D721Med (cell line): ENCODE data around the gene MOGAT1.
"Not testable (repeated sequence)": the region's sequence is repeated elsewhere in the genome, so short reads cannot be mapped to it uniquely, and the experiment has no call there.

Source experiments
- DNase-seq: peaks from one replicate; pipeline ENCODE4 v3.0.0; 2011; ENCODE audit warnings: low spot score; ENCODE audit not compliant: insufficient read length
- FAIRE-seq: peaks from 2 replicates; lab custom pipeline; 2011; peaks lifted over from hg19 to GRCh38; lab: Jason Lieb, UNC
- TF ChIP-seq, protein P1 (sequence below): IDR thresholded peaks from 2 replicates; pipeline ENCODE4 v1.5.1; 2012; ENCODE audit warnings: mild to moderate bottlenecking, control low read depth; ENCODE audit not compliant: insufficient read depth; ENCODE audit errors: missing control alignments

The MOGAT1 gene

DNA sequence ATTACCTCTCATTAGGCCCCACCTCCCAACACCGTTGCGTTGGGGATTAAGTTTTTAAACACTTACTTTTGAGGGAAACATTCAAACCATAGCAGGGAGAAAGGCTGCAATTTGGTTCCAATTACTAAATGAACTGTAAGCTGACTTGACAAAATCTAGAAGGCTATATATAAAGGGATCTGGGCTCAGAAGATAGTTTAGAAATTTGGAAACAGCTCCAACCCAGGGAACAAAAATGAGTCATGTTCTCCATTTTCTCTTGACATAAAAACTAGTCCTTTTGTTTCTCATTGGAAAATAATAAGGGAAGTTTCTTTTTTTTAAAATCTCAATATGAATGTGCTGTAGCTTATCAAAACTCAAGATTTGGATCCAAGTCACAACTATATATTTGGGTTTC is 17.5 kb downstream of the MOGAT1 start:
- no peak for DNase-seq
- FAIRE-seq = no peak
- TF ChIP-seq, protein P1, sequence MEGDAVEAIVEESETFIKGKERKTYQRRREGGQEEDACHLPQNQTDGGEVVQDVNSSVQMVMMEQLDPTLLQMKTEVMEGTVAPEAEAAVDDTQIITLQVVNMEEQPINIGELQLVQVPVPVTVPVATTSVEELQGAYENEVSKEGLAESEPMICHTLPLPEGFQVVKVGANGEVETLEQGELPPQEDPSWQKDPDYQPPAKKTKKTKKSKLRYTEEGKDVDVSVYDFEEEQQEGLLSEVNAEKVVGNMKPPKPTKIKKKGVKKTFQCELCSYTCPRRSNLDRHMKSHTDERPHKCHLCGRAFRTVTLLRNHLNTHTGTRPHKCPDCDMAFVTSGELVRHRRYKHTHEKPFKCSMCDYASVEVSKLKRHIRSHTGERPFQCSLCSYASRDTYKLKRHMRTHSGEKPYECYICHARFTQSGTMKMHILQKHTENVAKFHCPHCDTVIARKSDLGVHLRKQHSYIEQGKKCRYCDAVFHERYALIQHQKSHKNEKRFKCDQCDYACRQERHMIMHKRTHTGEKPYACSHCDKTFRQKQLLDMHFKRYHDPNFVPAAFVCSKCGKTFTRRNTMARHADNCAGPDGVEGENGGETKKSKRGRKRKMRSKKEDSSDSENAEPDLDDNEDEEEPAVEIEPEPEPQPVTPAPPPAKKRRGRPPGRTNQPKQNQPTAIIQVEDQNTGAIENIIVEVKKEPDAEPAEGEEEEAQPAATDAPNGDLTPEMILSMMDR = no peak

GRCh38 chr2:222689322-222689721 is 17.9 kb downstream of the MOGAT1 start:
- DNase-seq (no peak), FAIRE-seq (no peak)
- TF ChIP-seq, protein P1 = no peak

DNA sequence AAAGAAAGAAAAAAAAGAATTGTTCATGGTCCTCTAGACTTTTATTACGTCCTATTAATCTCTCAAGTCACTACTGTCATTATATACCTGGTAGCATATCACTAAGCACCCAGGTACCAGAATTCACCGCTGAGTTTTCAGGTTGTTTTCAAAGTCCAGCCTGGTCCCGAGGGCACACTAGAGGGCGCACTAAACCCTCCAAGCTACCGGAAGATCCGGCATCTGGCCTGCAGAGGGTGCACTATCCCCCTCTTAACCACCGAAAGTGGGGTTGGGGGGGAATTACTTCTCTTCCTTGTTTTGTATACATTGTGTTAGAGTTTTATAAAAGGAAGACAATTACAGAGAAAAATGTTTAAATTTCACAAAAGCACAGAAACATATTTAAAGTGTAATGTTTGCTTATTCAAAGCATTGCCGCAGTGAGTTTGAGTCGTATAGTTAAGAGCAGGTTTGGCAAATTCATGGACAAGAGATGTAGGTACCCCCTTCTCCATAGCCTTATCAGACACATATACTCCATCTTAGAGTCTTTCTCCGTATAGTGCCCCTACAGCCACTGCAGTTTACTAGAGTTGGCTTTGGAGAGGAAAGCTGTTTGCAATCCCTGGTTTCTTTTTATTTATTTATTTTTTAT is 19.2 kb downstream of the MOGAT1 start:
- TF ChIP-seq, protein P1 = peak; percentile 99
- FAIRE-seq = no peak
- DNase-seq = peak; percentile 38

DNA sequence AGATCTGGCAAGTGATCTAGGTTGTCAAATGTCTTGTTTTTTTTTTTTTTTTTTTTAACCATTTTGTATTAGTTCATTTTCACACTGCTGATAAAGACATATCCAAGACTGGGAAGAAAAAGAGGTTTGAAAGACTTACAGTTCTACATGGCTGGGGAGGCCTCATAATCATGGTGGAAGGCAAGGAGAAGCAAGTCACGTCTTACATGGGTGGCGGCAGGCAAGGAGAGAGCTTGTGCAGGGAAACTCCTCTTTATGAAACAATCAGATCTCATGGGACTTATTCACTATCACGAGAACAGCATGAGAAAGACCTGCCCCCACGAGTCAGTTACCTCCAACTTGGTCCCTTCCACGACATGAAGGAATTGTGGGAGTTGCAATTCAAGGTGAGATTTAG is 22.0 kb downstream of the MOGAT1 start:
- FAIRE-seq, DNase-seq: not testable (repeated sequence)

- FAIRE-seq (no peak), DNase-seq (no peak)
- TF ChIP-seq, protein P1 = no peak
These were observed 22.4 kb downstream of the MOGAT1 start for GRCh38 chr2:222693837-222694236.

DNA sequence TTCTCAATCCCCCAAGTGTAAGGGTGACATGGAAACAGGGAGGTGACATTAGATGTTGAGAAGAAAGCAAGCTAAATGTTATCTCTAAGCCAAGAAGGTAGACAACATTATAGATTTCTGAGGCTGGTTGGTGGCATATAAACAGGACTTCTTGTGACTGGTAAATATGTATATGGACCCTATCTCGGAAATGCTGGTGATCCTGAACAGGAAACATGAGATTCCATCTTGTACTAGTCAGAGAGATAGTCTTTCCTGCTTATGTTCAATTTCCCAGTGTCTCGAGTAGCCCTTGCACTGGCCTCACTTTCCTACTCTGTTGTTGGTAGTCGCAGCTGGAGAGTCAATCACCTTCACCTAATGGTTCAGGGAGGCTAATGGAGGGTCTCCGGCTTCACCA is 26.8 kb downstream of the MOGAT1 start:
- FAIRE-seq = no peak
- no peak for DNase-seq
- TF ChIP-seq, protein P1 = no peak

DNA sequence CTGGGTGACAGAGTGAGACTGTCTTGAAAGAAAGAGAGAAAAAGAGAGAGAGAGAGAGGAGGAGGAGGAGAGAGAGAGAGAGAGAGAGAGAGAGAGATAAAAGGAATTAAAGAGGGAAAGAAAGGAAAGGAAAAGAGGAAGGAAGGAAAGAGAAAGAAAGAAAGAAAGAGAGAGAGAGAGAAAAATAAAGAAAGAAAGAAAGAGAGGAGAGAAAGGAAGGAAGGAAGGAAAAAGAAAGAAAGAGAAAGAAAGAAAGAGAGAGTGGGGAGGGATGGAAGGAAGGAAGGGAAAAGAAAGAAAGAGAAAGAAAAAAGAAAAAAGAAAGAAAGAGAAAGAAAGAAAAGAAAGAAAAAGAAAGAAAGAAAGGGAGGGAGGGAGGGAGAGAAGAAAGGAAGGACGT is 29.8 kb downstream of the MOGAT1 start:
- FAIRE-seq = no peak
- no peak for DNase-seq
- TF ChIP-seq, protein P1 = no peak
